IMR-90 (cell line): Measurements from ENCODE around the gene SMARCA4. TPM values are rescaled to one million over a fixed set of nuclear protein-coding genes. Genes with fewer than 3 reads are reported as not detected.

Source experiments
- ATAC-seq: fragments of 200-7000 bp; cut with Tn5 transposase; 2 replicates; pipeline ENCODE4 v1.9.1; 2020; ENCODE audit warnings: low read depth, mild to moderate bottlenecking, moderate library complexity
- BruUV-seq: library from RNA; stranded (reverse); fragments of 400-500 nt; replicated peaks from 2 replicates; lab custom pipeline; 2021; lab: Mats Ljungman, UMichigan
- CTCF ChIA-PET: fragments of 300-600 bp; formaldehyde crosslinking; extraction: SDS; loops from one replicate; lab custom pipeline; 2021; ENCODE audit warnings: antibody characterized with exemption; lab: Yijun Ruan, JAX
- POLR2A ChIA-PET: fragments of 300-600 bp; sonication (Branson Sonifier 250); formaldehyde crosslinking; loops from one replicate; lab custom pipeline; 2022; ENCODE audit warnings: antibody characterized with exemption; ENCODE audit not compliant: unreplicated experiment; lab: Charles Lee
- DNase-seq: peaks from one replicate; pipeline ENCODE4 v3.0.0; 2013
- H2AFZ ChIP-seq: replicated peaks from 2 replicates; pipeline ENCODE3; 2013; ENCODE audit warnings: low read length, mild to moderate bottlenecking; ENCODE audit not compliant: poor library complexity
- H2AK5ac ChIP-seq: 2 replicates; pipeline ENCODE4 v1.6.1; 2013; ENCODE audit warnings: low read depth, low read length, inconsistent platforms
- H2AK9ac ChIP-seq: replicated peaks from 2 replicates; pipeline ENCODE3; 2013; ENCODE audit warnings: mild to moderate bottlenecking, low read depth, low read length, moderate library complexity; ENCODE audit not compliant: poor library complexity
- H2BK120ac ChIP-seq: 2 replicates; pipeline ENCODE4 v1.6.1; 2013; ENCODE audit warnings: low read depth, low read length, inconsistent platforms
- H2BK15ac ChIP-seq: 3 replicates; pipeline ENCODE4 v1.6.1; 2013; ENCODE audit warnings: low read depth, low read length, inconsistent platforms
- H2BK20ac ChIP-seq: 2 replicates; pipeline ENCODE4 v1.6.1; 2013; ENCODE audit warnings: low read depth, mild to moderate bottlenecking, inconsistent platforms, low read length, moderate library complexity
- H2BK5ac ChIP-seq: 2 replicates; pipeline ENCODE4 v1.6.1; 2013; ENCODE audit warnings: mild to moderate bottlenecking, low read depth, low read length, inconsistent platforms; ENCODE audit not compliant: poor library complexity, severe bottlenecking
- H3K14ac ChIP-seq: replicated peaks from 2 replicates; pipeline ENCODE4 v1.6.1; 2013; ENCODE audit warnings: low read depth, low read length, inconsistent platforms
- H3K18ac ChIP-seq: 2 replicates; pipeline ENCODE4 v1.6.1; 2013; ENCODE audit warnings: low read depth, low read length, control low read depth
- H3K23ac ChIP-seq: 2 replicates; pipeline ENCODE4 v1.6.1; 2013; ENCODE audit warnings: low read depth, low read length, inconsistent platforms
- H3K27ac ChIP-seq: 2 replicates; pipeline ENCODE4 v1.5.1; 2013; ENCODE audit warnings: mild to moderate bottlenecking, control low read depth, low read length; ENCODE audit not compliant: insufficient read depth
- H3K27me3 ChIP-seq: 2 replicates; pipeline ENCODE4 v1.6.1; 2013; ENCODE audit warnings: low read length; ENCODE audit not compliant: control insufficient read depth, insufficient read depth
- H3K36me3 ChIP-seq: 2 replicates; pipeline ENCODE4 v1.6.1; 2013; ENCODE audit warnings: low read length, mixed read lengths; ENCODE audit not compliant: control insufficient read depth, insufficient read depth
- H3K4ac ChIP-seq: 2 replicates; pipeline ENCODE4 v1.6.1; 2013; ENCODE audit warnings: low read depth, low read length, inconsistent platforms
- H3K4me1 ChIP-seq: 2 replicates; pipeline ENCODE4 v1.6.1; 2013; ENCODE audit warnings: low read length, mixed read lengths; ENCODE audit not compliant: control insufficient read depth, insufficient read depth
- H3K4me2 ChIP-seq: 2 replicates; pipeline ENCODE4 v1.6.1; 2013; ENCODE audit warnings: low read depth, mild to moderate bottlenecking, control low read depth, low read length, moderate library complexity
- H3K4me3 ChIP-seq: 2 replicates; pipeline ENCODE4 v1.5.1; 2013; ENCODE audit warnings: low read depth, mild to moderate bottlenecking, control low read depth, low read length, moderate library complexity; ENCODE audit not compliant: insufficient read depth
- H3K56ac ChIP-seq: 2 replicates; pipeline ENCODE4 v1.6.1; 2013; ENCODE audit warnings: low read length, inconsistent platforms; ENCODE audit not compliant: insufficient read depth; ENCODE audit errors: extremely low read depth
- H3K79me1 ChIP-seq, 2 experiments: 2 replicates each; pipeline ENCODE4 v1.6.1; 2013; ENCODE audit warnings: low read length in 2 of 2, inconsistent platforms in 1 of 2, low read depth in 1 of 2
- H3K9ac ChIP-seq: 2 replicates; pipeline ENCODE4 v1.6.1; 2013; ENCODE audit warnings: low read depth, low read length, control low read depth
- H3K9me1 ChIP-seq: 2 replicates; pipeline ENCODE4 v1.6.1; 2013; ENCODE audit warnings: low read length, inconsistent platforms; ENCODE audit not compliant: insufficient read depth
- H3K9me3 ChIP-seq: 2 replicates; pipeline ENCODE4 v1.6.1; 2013; ENCODE audit warnings: low read length; ENCODE audit not compliant: control insufficient read depth, insufficient read depth
- H4K20me1 ChIP-seq: 2 replicates; pipeline ENCODE4 v1.6.1; 2013; ENCODE audit warnings: low read length, inconsistent platforms; ENCODE audit not compliant: insufficient read depth
- H4K5ac ChIP-seq: 2 replicates; pipeline ENCODE4 v1.6.1; 2013; ENCODE audit warnings: mild to moderate bottlenecking, low read depth, low read length, control low read depth
- H4K8ac ChIP-seq, 2 experiments: 2 replicates each; pipeline ENCODE4 v1.6.1; 2013; ENCODE audit warnings: low read depth in 2 of 2, low read length in 2 of 2, control low read depth in 1 of 2, inconsistent platforms in 1 of 2
- H4K91ac ChIP-seq: 2 replicates; pipeline ENCODE4 v1.6.1; 2013; ENCODE audit warnings: low read depth, low read length, inconsistent platforms; ENCODE audit not compliant: insufficient read depth
- BHLHE40 ChIP-seq: fragments of 150-350 bp; IDR thresholded peaks from 2 replicates; pipeline ENCODE4 v1.6.1; 2016; ENCODE audit warnings: mild to moderate bottlenecking, low read depth, low read length
- CEBPB ChIP-seq: IDR thresholded peaks from 2 replicates; pipeline ENCODE4 v1.6.1; 2012; ENCODE audit warnings: low read depth, low read length, improper control_type of control experiment
- CHD1 ChIP-seq: IDR thresholded peaks from 2 replicates; pipeline ENCODE4 v1.6.1; 2012; ENCODE audit warnings: low read depth, low read length, improper control_type of control experiment
- CTCF ChIP-seq: conservative IDR thresholded peaks from 2 replicates; pipeline ENCODE4 v1.5.1; 2012; ENCODE audit warnings: mild to moderate bottlenecking, low read depth, low read length, improper control_type of control experiment
- ELK1 ChIP-seq: fragments of 150-350 bp; IDR thresholded peaks from 2 replicates; pipeline ENCODE4 v1.6.1; 2016; ENCODE audit warnings: low read depth, mild to moderate bottlenecking, low read length, moderate library complexity, borderline replicate concordance
- FOS ChIP-seq: fragments of 150-350 bp; IDR thresholded peaks from 2 replicates; pipeline ENCODE4 v1.6.1; 2016; ENCODE audit warnings: low read depth, low read length
- MAFK ChIP-seq: IDR thresholded peaks from 2 replicates; pipeline ENCODE4 v1.6.1; 2012; ENCODE audit warnings: low read depth, low read length, improper control_type of control experiment
- MAZ ChIP-seq: IDR thresholded peaks from 2 replicates; pipeline ENCODE4 v1.6.1; 2012; ENCODE audit warnings: low read depth, mild to moderate bottlenecking, low read length, improper control_type of control experiment, moderate library complexity, borderline replicate concordance
- MXI1 ChIP-seq: IDR thresholded peaks from 2 replicates; pipeline ENCODE4 v1.6.1; 2012; ENCODE audit warnings: low read depth, mild to moderate bottlenecking, low read length, moderate library complexity, borderline replicate concordance
- NFE2L2 ChIP-seq: fragments of 150-350 bp; IDR thresholded peaks from 2 replicates; pipeline ENCODE4 v1.6.1; 2016; ENCODE audit warnings: low read depth, mild to moderate bottlenecking, low read length
- POLR2A ChIP-seq: IDR thresholded peaks from 2 replicates; pipeline ENCODE4 v1.6.1; 2012; ENCODE audit warnings: mild to moderate bottlenecking, low read depth, low read length
- RAD21 ChIP-seq: IDR thresholded peaks from 2 replicates; pipeline ENCODE4 v1.6.1; 2012; ENCODE audit warnings: low read length, improper control_type of control experiment
- RCOR1 ChIP-seq: IDR thresholded peaks from 2 replicates; pipeline ENCODE4 v1.6.1; 2012; ENCODE audit warnings: mild to moderate bottlenecking, low read length, improper control_type of control experiment; ENCODE audit not compliant: insufficient replicate concordance
- SMC3 ChIP-seq: fragments of 150-350 bp; IDR thresholded peaks from 2 replicates; pipeline ENCODE4 v1.6.1; 2016; ENCODE audit warnings: low read depth, mild to moderate bottlenecking, antibody characterized with exemption, low read length, moderate library complexity
- USF2 ChIP-seq: fragments of 150-350 bp; IDR thresholded peaks from 2 replicates; pipeline ENCODE4 v1.6.1; 2017; ENCODE audit warnings: mild to moderate bottlenecking, antibody characterized with exemption, low read length, low read depth
- WGBS, 2 experiments: methylation state at CpG; one replicate each; pipeline versions ENCODE4 v1.1.5 to v1.1.7; 2013; ENCODE audit warnings: missing lambda C conversion rate in 2 of 2; ENCODE audit not compliant: insufficient read length in 1 of 2; ENCODE audit errors: extremely low coverage in 2 of 2; 5-methylcytosine and 5-hydroxymethylcytosine counted together
- dilution Hi-C: fragments of 300-500 bp; cut with HindIII; formaldehyde crosslinking; loops from one replicate; pipeline ENCODE4 v1.14.3; 2018; ENCODE audit warnings: low sequenced_read_pairs; ENCODE audit not compliant: unreplicated experiment
- in situ Hi-C: fragments of 300-500 bp; cut with MboI; formaldehyde crosslinking; loops from 3 replicates; pipeline ENCODE4 v1.14.3; 2019; ENCODE audit warnings: low sequenced_read_pairs, inconsistent platforms, mixed read lengths
- intact Hi-C: fragments of 100-400 bp; cut with micrococcal nuclease; formaldehyde crosslinking; loops from 2 replicates; pipeline ENCODE4 v1.10.0; 2022
- polyA plus RNA-seq, 3 experiments: library from polyadenylated mRNA; depleted of rRNA; stranded (reverse); fragments of >200 nt; gene quantifications; 2 replicates each; pipeline ENCODE4 v1.2.3, GENCODE V29; 2012; ENCODE audit warnings: low replicate concordance in 1 of 3
- total RNA-seq: library from RNA; depleted of rRNA; stranded (reverse); fragments of >200 nt; gene quantifications from 2 replicates; pipeline ENCODE4 v1.2.3, GENCODE V29; 2012

SMARCA4 gene
- total and polyA plus RNA-seq, 2 of the 4 experiments (the other 2 are of a cell fraction) = 41.4 to 85.6 TPM

- no TSS peak for BruUV-seq
- ChIA-PET POLR2A (no interaction called here), CTCF (no interaction called here)
- H2BK120ac ChIP-seq = no peak overlapping the region
- H3K4me1 ChIP-seq = peaks cover 3% of the 10 kb centered on the region
- intact Hi-C loops (no loop called here), dilution Hi-C loops (no loop called here), in situ Hi-C loops (no loop called here)
- H4K5ac ChIP-seq = no peak overlapping the region
- peaks cover 12 to 68% of the 10 kb centered on the region in 2 experiments for H3K79me1 ChIP-seq
- no peak overlapping the region for H2BK15ac ChIP-seq
- peaks cover 65% of the 10 kb centered on the region for H4K20me1 ChIP-seq
- H2AK5ac ChIP-seq = no peak overlapping the region
- no peak overlapping the region for H2BK5ac ChIP-seq
- no peaks in the 10 kb centered on the region for H3K9me3 ChIP-seq
- H3K23ac ChIP-seq = no peak overlapping the region
- no peak overlapping the region for H3K9ac ChIP-seq
- H3K18ac ChIP-seq = no peak overlapping the region
- WGBS, 2 experiments = 78% methylated on average over 4 of the region's 10 CpGs; no CpG with 5 or more reads in 1 of the 2 experiments
- H4K91ac ChIP-seq = no peak overlapping the region
- H3K14ac ChIP-seq = no peak overlapping the region
- H3K4me3 ChIP-seq = no peak overlapping the region
- H3K27me3 ChIP-seq = no peaks in the 10 kb centered on the region
- no peak overlapping the region for H2AFZ ChIP-seq
- no peak overlapping the region for H3K56ac ChIP-seq
- H2BK20ac ChIP-seq = no peak overlapping the region
- DNase-seq (no peak), ATAC-seq (no peak)
- TF ChIP-seq MXI1 = no peak
- TF ChIP-seq ELK1 = no peak
- no peak for TF ChIP-seq CHD1
- no peak for TF ChIP-seq SMC3
- TF ChIP-seq MAFK = no peak
- TF ChIP-seq RCOR1 = no peak
- TF ChIP-seq NFE2L2 = no peak
- TF ChIP-seq RAD21 = no peak
- TF ChIP-seq FOS = no peak
- TF ChIP-seq CEBPB = no peak
- TF ChIP-seq BHLHE40 = no peak
- TF ChIP-seq POLR2A = no peak
- TF ChIP-seq USF2 = no peak
- TF ChIP-seq CTCF = no peak
- TF ChIP-seq MAZ = no peak
- no peak overlapping the region for H3K4ac ChIP-seq
- no peak overlapping the region for H2AK9ac ChIP-seq
- H3K27ac ChIP-seq = no peak overlapping the region
- H3K4me2 ChIP-seq = no peak overlapping the region
- H3K36me3 ChIP-seq = peaks cover 65% of the 10 kb centered on the region
- peaks cover 7% of the 10 kb centered on the region; the same call in 1 of the 2 replicates for H3K9me1 ChIP-seq
- no peak overlapping the region for H4K8ac ChIP-seq
These were observed 24.7 kb downstream of the SMARCA4 start for GRCh38 chr19:10985502-10985901.
